Body of pancreas (tissue), 4 donors: ENCODE measurements around the gene CACNA1E.

ENCODE experiments used
- CTCF ChIP-seq, 7 experiments: fragments of 450-650 bp in 4 of 7; fragments of 200-600 bp in 3 of 7; sonication (generic) in 3 of 7; IDR thresholded peaks; one replicate each; pipeline ENCODE4 v1.5.1; 2016 to 2019; ENCODE audit warnings: antibody characterized with exemption in 7 of 7
- POLR2A ChIP-seq, 3 donors: fragments of 450-650 bp; IDR thresholded peaks; one replicate each; pipeline ENCODE4 v1.6.1; 2016; ENCODE audit warnings: antibody characterized with exemption in 3 of 3, mild to moderate bottlenecking in 2 of 3

GRCh38 chr1:181577475-181577874, 94.2 kb downstream of the CACNA1E start:
- TF ChIP-seq CTCF (IDR thresholded peaks at IDR 0.05) (no peak), POLR2A (IDR thresholded peaks at IDR 0.05) (no peak)
